Embryonic facial prominence (tissue), 1 donor: ENCODE results near the gene ICE2.

Source experiments
- DNase-seq: peaks from one replicate; pipeline ENCODE4 v3.0.0-alpha.2; 2016; ENCODE audit errors: extremely low spot score

ICE2 gene

GRCh38 chr15:60370105-60370868, 108.7 kb downstream of the ICE2 start:
- no peak for DNase-seq

- no peak for DNase-seq
Observed at GRCh38 chr15:60369696-60370095, 109.2 kb downstream of the ICE2 start.
